ENCODE results near the gene ZNF276.

DNA sequence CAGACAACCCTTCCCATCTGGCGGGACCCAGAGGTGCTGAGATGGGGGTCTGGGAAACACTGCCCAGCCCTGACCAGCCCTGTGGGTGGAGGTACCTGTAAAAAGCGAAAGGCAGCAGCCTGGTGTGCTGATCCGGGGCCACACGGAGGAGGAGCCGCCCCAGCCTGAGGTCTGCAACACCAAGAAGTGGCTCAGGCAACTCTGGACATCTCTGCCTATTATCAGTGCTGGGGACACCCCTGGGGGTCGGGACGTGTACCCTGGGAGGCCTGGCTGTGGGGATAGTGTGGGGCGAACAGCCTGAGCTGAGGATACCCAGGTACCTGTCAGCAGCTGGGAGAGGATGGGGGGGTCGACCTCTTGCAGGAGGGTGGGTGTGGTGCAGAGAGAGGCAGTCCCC, 18.0 kb downstream of the ZNF276 start:
- TF ChIP-seq, protein P1, sequence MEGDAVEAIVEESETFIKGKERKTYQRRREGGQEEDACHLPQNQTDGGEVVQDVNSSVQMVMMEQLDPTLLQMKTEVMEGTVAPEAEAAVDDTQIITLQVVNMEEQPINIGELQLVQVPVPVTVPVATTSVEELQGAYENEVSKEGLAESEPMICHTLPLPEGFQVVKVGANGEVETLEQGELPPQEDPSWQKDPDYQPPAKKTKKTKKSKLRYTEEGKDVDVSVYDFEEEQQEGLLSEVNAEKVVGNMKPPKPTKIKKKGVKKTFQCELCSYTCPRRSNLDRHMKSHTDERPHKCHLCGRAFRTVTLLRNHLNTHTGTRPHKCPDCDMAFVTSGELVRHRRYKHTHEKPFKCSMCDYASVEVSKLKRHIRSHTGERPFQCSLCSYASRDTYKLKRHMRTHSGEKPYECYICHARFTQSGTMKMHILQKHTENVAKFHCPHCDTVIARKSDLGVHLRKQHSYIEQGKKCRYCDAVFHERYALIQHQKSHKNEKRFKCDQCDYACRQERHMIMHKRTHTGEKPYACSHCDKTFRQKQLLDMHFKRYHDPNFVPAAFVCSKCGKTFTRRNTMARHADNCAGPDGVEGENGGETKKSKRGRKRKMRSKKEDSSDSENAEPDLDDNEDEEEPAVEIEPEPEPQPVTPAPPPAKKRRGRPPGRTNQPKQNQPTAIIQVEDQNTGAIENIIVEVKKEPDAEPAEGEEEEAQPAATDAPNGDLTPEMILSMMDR (IDR thresholded peaks at IDR 0.05) = no peak
- TF ChIP-seq POLR2A (IDR thresholded peaks at IDR 0.05) = no peak
